Hematopoietic multipotent progenitor cell treated with erythropoietin and hydrocortisone succinate and interleukin-3 and kit ligand, for 8 days (in vitro differentiated cells): ENCODE measurements around the gene ZNF554.
"Not testable (repeated sequence)": the region's sequence is repeated elsewhere in the genome, so short reads cannot be mapped to it uniquely, and the experiment has no call there.

ENCODE experiments used
- DNase-seq: peaks from one replicate; pipeline ENCODE4 v3.0.0-alpha.2; 2015

ZNF554 gene

DNA sequence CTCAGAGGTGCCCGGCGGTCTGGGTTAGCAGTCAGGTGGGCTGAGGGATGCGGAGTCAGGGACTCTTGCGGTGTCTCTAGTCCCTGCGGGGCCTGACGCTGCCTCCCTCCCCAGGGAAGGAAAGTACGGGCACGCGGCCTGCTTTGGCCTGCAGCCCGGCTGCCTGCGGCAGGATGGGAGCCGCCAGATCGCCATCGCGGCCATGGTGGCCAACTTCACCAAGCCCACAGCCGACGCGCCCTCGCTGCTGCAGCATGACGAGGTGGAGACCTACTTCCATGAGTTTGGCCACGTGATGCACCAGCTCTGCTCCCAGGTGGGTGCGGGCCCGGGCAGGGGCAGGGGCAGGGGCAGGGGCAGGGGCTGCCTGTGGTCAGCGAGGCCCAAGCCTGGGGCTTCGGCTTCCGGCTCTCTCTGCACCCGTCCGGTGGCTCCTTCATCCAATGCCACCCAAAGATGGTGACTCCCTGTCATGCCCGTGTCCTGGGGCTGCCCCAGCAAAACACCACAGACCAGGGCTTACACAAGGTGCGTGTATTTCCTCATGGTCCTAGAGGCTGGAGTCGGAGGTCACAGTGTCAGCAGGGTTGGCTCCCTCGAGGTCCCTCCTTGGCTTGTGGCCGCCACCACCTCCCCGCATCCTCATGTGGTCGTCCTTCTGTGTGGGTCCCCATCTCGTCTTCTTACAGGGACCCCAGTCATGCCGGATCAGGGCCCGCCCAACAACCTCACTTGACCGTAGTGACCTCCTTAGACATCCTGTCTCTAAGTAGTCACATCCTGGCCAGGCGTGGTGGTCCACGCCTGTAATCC lies 11.3 kb upstream of the ZNF554 start:
- no peak for DNase-seq

- no peak for DNase-seq
These were observed 10.1 kb upstream of the ZNF554 start for GRCh38 chr19:2809387-2810140.

- no peak for DNase-seq
These were observed 9.3 kb upstream of the ZNF554 start for GRCh38 chr19:2810141-2811091.

DNA sequence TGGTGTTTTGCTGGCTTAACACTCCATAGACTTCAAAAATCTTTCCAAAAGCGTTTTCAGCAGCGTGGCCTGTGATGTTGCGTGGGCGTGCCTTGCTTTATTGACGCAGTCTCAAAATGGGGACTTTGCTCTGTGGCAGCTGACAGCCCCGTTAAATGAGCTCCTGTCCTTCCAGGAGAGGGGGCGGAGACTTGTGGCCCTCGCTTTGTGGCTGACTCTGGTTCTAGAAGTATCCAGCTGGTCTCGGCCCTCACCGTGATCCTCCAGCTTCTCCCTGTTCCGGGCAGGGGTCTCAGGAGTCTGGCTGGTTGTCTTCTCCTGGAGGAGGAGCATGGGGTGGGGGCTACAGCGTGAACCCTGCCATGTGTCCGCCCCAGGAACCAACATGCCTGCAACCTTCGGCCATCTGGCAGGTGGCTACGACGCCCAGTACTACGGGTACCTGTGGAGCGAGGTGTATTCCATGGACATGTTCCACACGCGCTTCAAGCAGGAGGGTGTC lies 8.4 kb upstream of the ZNF554 start:
- no peak for DNase-seq

DNA sequence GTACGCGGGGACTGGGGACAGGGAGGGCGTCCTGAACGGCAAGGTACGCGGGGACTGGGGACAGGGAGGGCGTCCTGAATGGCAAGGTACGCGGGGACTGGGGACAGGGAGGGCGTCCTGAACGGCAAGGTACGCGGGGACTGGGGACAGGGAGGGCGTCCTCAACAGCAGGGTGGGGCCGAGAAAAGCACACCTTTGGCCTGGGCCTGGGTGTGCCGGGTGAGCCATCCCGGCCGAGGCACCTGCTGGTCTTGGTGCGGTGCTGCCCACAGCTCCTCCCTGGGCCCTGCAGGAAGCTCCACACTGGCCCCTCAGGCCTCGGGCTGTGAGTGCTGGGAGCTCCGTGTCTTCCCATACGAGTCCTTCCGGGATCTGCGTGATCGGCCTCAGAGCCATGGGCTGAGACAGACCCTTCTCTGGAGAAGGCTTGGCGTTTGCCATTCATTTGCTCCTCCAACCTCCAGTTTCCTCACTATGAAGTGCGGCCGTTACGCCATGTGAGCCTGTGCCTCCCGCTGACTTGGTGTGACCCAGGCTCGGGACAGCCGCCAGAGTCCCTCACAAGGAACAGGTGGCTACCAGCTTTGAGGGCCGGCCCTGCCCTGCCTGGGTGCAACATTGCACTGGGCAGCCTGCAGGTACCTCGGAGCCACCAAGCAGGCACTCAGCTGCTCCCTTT lies 7.8 kb upstream of the ZNF554 start:
- DNase-seq, result no peak

DNA sequence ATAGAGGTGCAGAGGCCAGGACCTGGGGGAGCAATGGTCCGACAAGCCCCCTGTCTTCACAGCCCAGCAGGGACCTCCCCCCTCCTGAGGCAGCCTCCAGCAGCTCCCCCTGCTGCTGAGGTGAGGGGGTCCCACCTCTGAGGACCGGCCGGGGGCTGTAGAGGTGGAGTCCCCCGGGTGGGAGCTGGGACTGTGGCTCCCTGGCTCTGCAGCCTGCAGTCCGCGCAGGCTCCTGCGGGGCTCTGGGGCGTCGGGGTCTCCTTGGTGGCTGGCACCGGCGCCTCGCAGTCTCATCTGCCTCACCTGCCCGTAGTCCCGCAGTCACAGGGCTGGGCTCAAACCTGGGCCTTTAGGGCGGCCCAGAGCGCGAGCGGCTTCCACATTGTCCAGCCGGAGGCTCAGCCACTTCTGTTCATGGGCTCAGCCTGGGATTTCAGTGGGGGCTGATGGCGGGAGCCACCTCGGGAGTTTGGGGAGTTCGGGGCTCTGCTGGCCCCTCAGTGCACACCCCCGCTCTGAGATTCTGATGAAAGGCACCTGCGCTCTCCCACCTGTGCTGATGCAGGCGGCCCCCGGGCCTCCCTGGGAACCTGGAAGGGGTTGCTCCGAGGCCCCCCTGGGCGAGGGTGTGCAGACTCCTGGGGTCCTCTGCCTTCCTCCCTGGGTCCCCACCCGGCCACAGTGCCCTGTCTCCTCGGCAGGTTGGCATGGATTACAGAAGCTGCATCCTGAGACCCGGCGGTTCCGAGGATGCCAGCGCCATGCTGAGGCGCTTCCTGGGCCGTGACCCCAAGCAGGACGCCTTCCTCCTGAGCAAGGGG lies 7.0 kb upstream of the ZNF554 start:
- no peak for DNase-seq

- no peak for DNase-seq
These were observed 6.2 kb upstream of the ZNF554 start for GRCh38 chr19:2813235-2814160.

DNA sequence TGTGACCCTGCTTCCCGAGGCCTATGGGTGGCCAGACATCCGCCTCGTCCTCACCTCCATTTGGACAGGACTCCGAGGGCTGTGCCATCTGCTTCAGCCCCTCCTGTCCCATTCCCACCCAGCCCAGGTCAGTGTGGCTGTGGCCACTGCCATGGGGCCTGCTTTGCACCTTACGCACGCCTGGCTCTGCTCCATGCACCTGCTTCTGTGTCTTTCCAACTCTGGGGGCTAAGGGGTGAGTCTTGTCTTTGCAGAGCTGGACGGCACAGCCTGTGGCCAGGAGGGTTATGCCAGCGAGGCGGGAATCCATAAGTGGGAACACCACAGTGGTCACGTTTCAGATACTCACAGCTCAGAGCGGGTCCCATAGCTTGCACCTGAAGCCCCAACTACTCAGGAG lies 5.2 kb upstream of the ZNF554 start:
- DNase-seq, result no peak

GRCh38 chr19:2815191-2815614 lies 4.5 kb upstream of the ZNF554 start:
- no peak for DNase-seq

GRCh38 chr19:2815923-2816322 lies 3.7 kb upstream of the ZNF554 start:
- no peak for DNase-seq

DNA sequence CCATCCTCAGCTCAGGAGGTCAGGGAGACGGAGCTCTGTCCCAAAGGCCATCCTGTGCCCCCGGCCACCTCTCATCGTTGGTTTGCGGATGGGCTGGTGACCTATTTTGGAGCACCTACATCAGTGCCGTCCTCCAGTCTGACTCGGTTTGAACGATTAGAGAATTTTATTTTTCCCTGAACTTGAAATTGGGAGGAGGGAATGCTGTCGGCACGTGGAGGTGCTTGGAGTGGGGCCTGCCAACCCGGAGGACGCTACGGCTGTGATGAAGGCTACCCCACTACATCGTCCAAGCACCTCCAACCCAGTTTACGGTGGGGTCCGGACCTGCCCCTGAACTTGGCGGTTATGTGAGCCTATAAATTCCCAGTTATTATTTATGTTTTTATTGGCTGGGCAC lies 3.0 kb upstream of the ZNF554 start:
- DNase-seq, result no peak

DNA sequence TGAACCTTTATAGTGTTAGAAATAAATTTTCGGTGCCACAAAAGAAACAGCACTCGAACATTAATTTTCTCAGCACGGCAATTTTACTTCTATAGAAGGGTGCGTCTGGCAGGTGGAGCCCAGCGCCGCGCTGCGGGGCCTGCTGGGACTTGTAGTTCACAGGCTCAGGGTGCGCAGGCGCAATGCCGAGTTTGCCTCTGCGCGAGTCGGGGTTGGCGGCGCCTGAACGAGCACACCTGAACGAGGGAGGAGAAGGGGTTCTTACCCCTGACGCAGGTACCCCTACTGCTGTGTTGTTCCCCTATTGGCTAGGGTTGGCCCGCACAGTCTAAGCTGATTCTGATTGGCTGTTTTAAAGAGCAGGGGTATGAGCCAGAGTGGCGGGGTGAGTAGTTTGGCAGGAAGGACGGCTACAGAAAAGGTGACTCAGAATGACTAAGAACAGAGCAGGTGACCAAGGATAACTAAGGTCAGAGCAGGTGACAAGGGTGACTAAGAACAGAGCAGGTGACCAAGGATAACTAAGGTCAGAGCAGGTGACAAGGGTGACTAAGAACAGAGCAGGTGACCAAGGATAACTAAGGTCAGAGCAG lies 2.3 kb upstream of the ZNF554 start:
- not testable (repeated sequence) for DNase-seq

DNA sequence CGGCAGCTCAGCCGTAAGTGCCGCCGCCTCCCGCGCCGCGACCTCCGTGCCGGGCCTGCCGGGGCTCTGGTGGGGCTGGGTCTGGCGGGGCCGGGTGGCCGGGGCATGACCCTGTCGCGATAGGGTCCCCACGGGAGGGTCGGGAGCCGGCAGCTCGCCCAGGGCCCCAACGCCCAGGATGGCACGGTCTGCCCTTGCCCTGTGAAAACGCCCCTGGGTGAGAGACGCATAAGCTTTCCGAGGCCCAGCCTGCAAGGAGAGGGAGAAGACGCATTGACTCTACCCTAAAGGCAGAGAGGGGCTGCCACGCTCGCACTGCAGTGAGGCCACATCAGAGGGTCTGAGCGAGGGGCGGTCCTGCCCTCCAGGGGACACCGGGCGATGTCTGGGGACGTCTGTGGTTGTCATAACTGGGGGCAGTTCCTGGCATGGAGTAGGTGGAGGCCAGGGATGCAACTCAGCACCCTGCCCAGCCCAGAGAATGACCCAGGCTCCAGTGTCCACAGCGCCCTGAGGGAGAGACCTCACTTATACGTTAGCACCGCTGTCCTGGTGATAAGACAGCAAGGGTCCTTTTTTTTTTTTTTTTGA lies 539 bp downstream of the ZNF554 start:
- DNase-seq, result peak; percentile 13

DNA sequence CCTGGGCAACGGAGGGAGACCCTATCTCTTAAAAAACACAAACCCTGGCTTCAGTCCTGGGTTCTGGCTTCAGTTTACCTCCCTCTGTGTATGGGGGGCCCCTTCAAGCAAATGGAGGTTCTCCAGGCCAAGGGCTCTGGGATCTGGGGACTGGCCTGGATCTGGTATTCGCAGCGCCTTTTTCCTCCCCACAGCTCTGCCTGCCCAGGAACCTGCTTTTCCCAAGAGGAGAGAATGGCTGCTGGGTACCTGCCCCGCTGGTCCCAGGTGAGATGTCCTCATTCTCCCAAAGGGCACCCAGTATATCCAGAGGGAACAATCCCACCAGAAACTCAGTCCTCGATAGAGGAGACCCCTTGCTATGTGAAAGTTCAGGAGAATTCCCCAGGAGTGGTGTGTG lies 3.2 kb downstream of the ZNF554 start:
- no peak for DNase-seq

- DNase-seq, result no peak
These were observed 4.0 kb downstream of the ZNF554 start for GRCh38 chr19:2823646-2824045.

- no peak for DNase-seq
These were observed 4.5 kb downstream of the ZNF554 start for GRCh38 chr19:2824129-2824528.

GRCh38 chr19:2827022-2827421 lies 7.4 kb downstream of the ZNF554 start:
- DNase-seq, result no peak

DNA sequence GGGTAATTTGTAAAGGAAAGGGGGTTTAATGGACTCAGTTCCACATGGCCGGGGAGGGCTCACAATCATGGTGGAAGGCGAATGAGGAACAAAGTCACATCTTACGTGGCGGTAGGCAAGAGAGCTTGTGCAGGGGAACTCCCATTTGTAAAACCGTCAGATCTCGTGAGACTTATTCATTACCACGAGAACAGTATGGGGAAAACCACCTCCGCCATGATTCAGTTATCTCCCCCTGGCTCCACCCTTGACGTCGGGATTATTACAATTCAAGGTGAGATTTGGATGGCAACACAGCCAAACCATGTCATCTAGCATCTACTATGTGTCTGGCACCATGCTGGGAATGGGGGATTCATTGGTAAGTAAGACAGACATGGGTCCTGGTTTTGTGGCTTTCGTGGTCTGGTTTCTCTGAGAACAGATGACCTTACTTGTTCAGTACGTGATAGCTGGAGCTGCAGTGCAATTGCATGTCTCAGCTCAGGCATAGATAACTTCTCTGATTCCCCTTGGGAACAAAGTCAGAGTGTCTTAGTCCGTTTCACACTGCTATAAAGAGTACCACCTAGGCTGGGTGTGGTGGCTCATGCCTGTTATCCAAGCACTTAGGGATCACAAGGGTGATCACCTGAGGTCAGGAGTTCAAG lies 8.3 kb downstream of the ZNF554 start:
- DNase-seq, result no peak

GRCh38 chr19:2834294-2834871 lies 14.7 kb downstream of the ZNF554 start:
- no peak for DNase-seq
